ENCODE results near the gene RS1. TPM values are rescaled to one million over a fixed set of nuclear protein-coding genes. Genes with fewer than 3 reads are reported as not detected.
A peak's percentile ranks its signal among the peaks of the same experiment; 100 is the strongest.

Gene RS1
- total and polyA plus RNA-seq, 2 of the 13 experiments (the other 11 are each of a cell fraction or from before 2014, with no cell fraction given), result not detected

GRCh38 chrX:18681996-18682395, 10.1 kb upstream of the RS1 start (continued):
- TF ChIP-seq ZBTB38 (CRISPR knock-in tag; IDR thresholded peaks at IDR 0.05), result no peak
- TF ChIP-seq SIX4 (CRISPR knock-in tag; IDR thresholded peaks at IDR 0.05), result no peak
- no peak for TF ChIP-seq ZNF678 (CRISPR knock-in tag; IDR thresholded peaks at IDR 0.05)

- in situ Hi-C loops (cut with HindIII; ENCODE audit: extremely low pct_ligation_motif_present, low pct_unique_long_range_greater_than_20kb), result loop anchor here (10.0 kb wide), 1 partner anchor 253 kb away; the partner anchor contains the start of gene CDKL5
- CTCF ChIA-PET (ENCODE audit: low intra/inter-chr PET ratio, low total read pairs), result interaction anchor here (1.1 kb wide), 1 partner anchor 60 kb away, joined by 3 read pairs; no protein-coding TSS in a partner anchor
- ATAC-seq, result no peak
- H3K4me3 ChIP-seq (replicated peaks in 1 of 3; ENCODE audit: insufficient read depth in 1 of 3, low read depth in 2 of 3, low read length in 3 of 3), result no peak overlapping the region
- TF ChIP-seq ZNF251 (CRISPR knock-in tag; IDR thresholded peaks at IDR 0.05), result no peak
- no peak for TF ChIP-seq ZFP36L2 (CRISPR knock-in tag; IDR thresholded peaks at IDR 0.05)
- no peak for TF ChIP-seq KDM5B (CRISPR knock-in tag; IDR thresholded peaks at IDR 0.05; ENCODE audit: borderline replicate concordance)
- no peak for TF ChIP-seq ZNF710 (CRISPR knock-in tag; IDR thresholded peaks at IDR 0.05; ENCODE audit: borderline replicate concordance)
- TF ChIP-seq EHMT2 (IDR thresholded peaks at IDR 0.05; ENCODE audit: borderline replicate concordance, low read depth, low read length), result no peak
- no peaks in the 10 kb centered on the region for H3K79me2 ChIP-seq (ENCODE audit: insufficient read depth, low read length)
- no peak overlapping the region for H3K27ac ChIP-seq (ENCODE audit: extremely low read length, insufficient read depth, low read length)
- H3K9me3 ChIP-seq (ENCODE audit: low read length), result no peaks in the 10 kb centered on the region
- peak overlapping the region; percentile 88; the same call in 1 of the 2 replicates for H3K4me2 ChIP-seq (ENCODE audit: low read depth, low read length)
- H3K9ac ChIP-seq (ENCODE audit: insufficient read depth, low read depth, low read length), result no peak overlapping the region
- no peaks in the 10 kb centered on the region for H4K20me1 ChIP-seq (ENCODE audit: insufficient read depth, low read length)
- no TSS peak for BruUV-seq (replicated peaks)
- DNase-seq (ENCODE audit: low spot score), result no peak
- intact Hi-C loops (cut with micrococcal nuclease; ENCODE audit: unreplicated experiment), result loop anchor here (5.0 to 10.0 kb wide), 2 partner anchors 210 to 283 kb away; no protein-coding TSS in a partner anchor
- H3K36me3 ChIP-seq (replicated peaks in 1 of 2; ENCODE audit: control insufficient read depth in 1 of 2, insufficient read depth in 2 of 2, low read length in 2 of 2), result no peaks in the 10 kb centered on the region
- H2AFZ ChIP-seq (ENCODE audit: low read length), result no peak overlapping the region
- no peaks in the 10 kb centered on the region for H3K27me3 ChIP-seq (ENCODE audit: control insufficient read depth in 1 of 2, insufficient read depth in 2 of 2, low read length in 2 of 2)
- 41% methylated on average over 15 of the region's 17 CpGs for WGBS (ENCODE audit: low lambda C conversion rate)
- peaks cover 13% of the 10 kb centered on the region for H3K4me1 ChIP-seq (ENCODE audit: insufficient read depth, low read length)
- no peak for FAIRE-seq
- POLR2A ChIA-PET, result no interaction called here
Measured at GRCh38 chrX:18677161-18677869, 5.4 kb upstream of the RS1 start.
